GM18867 (cell line): ENCODE data around the gene DYRK1A.
"Not testable (repeated sequence)": the region's sequence is repeated elsewhere in the genome, so short reads cannot be mapped to it uniquely, and the experiment has no call there.

Experiments
- ATAC-seq: cut with Tn5 transposase; IDR thresholded peaks from one replicate; pipeline ENCODE4 v1.9.1; 2021; ENCODE audit warnings: mild to moderate bottlenecking, moderate library complexity; ENCODE audit not compliant: unreplicated experiment

The DYRK1A gene

GRCh38 chr21:37522641-37523295 is 156.2 kb downstream of the DYRK1A start:
- no peak for ATAC-seq

DNA sequence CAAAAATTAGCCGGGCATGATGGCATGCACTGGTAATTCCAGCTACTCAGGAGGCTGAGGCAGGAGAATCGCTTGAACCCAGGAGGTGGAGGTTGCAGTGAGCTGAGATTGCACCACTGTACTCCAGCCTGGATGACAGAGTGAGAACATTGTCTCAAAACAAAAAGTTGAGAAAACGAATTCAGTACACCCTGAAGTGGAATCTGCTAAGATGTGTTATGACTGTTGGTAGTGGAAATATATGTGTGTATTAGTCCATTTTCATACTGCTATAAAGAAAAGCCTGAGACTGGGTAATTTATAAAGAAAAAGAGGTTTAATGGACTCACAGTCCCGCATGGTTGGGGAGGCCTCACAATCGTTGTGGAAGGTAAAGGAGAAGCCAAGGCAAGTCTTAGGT is 158.4 kb downstream of the DYRK1A start:
- ATAC-seq, result not testable (repeated sequence)

- no peak for ATAC-seq
These were observed 159.2 kb downstream of the DYRK1A start for GRCh38 chr21:37525810-37526209.

DNA sequence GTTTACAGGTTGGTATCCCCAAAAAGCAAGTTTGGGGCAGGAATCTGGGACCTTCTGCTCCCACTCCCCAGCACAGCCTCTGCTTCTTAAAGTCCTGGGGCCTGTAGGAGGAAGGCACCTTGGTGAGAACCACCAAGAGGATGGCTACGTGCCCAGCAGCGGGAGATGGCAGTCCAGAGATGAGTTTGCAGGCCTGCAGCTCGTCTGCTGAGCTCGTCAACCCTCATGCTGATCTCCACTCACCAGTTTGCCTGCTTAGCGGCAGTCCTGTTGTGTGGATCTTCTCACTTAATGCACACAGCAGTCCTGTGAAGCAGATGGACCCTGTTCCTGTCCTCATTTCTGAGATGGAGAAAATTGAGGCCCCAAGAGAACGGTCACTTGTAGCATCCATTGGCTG is 160.5 kb downstream of the DYRK1A start:
- no peak for ATAC-seq

DNA sequence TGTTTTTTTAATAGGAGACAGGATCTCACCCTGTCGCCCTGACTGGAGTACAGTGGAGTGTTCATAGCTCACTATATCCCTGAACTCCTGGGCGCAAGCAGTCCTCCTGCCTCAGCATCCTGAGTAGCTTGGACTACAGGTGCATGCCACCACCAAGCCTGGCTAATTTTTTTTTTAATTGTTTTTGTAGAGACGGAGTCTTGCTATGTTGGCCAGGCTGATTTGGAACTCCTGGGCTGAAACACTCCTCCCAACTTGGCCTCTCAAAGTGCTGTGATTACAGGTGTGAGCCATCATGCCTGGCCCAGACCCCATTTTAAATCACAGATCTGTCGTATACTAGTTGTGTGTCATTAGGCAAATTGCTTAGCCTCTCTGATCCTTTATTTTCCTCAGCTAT is 161.1 kb downstream of the DYRK1A start:
- ATAC-seq, result no peak

- ATAC-seq, result no peak
These were observed 161.8 kb downstream of the DYRK1A start for GRCh38 chr21:37528150-37528937.

DNA sequence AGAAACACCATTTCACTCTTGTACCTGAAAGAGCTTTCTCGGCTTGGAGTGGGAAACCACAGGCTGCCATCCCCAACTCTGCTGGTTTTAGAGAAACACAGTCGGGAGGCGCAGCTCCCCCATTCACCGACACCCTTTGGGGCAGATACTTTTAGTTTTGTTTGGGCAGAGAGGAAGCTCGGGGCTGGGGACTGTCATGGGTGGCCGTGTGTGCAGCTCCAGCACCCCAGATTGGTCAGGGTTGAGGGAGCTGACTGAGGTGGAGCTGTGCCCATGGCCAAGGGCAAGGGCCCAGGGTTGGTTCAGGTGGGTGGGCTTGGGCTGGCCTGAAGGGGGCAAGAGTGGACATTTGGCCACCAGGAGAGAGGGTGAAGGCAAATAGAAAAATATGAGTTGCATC is 163.1 kb downstream of the DYRK1A start:
- no peak for ATAC-seq

GRCh38 chr21:37530901-37531351 is 164.4 kb downstream of the DYRK1A start:
- no peak for ATAC-seq

- ATAC-seq, result no peak
These were observed 164.9 kb downstream of the DYRK1A start for GRCh38 chr21:37531431-37531932.

DNA sequence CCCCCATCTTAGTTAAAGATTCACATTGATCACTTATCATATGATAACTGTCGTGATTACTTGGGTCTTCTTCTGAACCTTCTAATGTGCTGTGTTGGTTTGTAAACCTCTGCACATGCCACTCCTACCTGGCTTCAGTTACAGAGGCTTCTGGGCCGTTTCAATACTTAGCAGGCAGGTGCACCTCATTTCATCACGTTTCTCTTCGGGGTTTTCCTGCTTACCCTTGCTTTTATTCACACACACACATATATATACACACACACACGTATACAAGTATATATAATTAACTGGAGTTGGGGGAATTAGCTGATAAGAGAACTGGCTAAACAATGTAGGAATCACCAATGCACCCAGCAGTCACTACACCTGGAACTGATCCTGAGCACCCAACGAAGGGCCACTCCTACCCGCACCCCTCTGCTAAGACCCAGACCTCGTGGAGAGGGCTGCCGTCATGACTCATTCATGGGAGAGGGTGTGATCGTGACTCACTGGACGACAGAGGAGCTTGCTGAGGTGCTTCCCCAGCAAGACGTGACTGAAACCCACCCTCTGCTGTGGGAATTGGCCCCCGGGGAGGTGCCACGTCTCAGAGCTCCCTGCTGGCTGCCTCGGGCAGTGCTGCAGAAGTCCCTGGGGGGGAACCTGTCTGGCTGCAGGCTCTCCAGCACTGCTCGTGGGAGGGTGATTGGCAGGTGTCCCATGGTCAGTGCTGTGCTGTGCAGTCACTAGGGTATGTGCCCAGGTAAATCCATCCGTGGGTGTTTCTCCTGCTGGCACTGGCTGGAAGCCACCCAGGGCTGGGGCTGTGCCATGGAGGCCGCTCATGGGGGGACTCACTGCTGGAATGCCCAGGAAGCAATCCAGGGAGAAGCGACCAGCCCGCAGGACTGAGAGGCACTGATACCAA is 166.6 kb downstream of the DYRK1A start:
- ATAC-seq, result peak; percentile 70

DNA sequence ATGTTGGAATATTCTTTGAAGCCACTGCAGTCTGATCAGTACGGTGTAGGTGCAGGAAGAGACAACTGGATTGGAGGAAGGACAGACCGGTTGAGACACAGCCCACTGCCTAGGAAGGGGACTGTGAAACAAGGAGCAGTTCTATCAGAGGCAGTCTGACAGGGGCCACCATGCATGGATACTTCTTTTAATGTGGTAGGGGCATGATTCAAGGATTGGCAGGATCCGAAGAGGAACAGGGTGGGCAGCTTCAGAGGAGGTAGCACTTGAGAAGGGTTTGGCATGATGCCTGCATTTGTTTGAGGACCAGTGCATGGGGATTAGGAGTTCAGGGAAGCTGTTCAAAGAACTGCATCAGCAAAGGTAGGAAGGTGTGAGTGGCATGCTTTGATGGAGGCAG is 167.9 kb downstream of the DYRK1A start:
- ATAC-seq, result no peak

- no peak for ATAC-seq
These were observed 168.6 kb downstream of the DYRK1A start for GRCh38 chr21:37535130-37535529.

DNA sequence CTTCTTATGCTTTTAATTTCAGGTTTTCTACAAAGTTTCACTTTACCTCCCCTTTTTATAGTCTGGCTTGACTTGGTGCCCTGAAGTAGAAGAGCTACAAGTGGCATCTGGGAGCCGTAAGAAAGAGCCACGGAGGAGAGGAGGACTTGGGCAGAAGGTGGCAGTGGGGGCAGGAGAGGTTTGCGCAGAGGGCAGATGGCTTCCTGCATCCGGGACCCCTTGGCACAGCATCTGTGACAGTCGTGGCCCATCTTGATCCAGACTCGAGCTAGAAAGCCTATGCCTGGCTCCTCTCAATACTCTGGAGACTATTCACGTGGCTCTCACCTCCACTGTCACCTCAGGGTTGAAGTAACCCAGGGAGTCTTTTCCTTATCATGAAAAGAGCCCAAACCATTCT is 169.1 kb downstream of the DYRK1A start:
- ATAC-seq, result no peak

- ATAC-seq, result no peak
These were observed 170.2 kb downstream of the DYRK1A start for GRCh38 chr21:37536616-37537278.

- no peak for ATAC-seq
These were observed 170.9 kb downstream of the DYRK1A start for GRCh38 chr21:37537391-37537996.

DNA sequence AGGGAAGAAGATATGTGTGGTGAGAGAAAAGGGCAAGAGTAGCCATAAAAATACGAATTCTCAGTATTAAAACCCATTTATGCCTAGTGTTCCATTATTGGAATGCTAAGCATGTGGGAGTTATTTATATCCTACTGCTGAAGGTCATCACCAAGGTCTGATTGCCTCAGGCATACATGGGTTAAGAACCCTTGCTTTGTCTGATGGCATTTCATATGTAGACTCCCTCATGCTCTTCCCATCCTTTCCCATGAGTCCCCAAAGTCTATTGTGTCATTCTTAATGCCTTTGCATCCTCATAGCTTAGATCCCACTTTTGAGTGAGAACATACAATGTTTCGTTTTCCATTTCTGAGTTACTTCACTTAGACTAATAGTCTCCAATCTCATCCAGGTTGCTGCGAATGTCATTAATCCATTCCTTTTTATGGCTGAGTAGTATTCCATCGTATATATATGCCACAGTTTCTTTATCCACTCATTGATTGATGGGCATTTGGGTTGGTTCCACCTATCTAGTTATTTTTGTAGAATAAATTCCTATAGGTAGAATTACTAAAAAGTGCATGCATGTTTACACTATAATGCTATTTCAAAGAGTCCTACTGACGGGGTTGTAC is 172.5 kb downstream of the DYRK1A start:
- ATAC-seq, result no peak

- ATAC-seq, result not testable (repeated sequence)
These were observed 174.6 kb downstream of the DYRK1A start for GRCh38 chr21:37541128-37541527.

DNA sequence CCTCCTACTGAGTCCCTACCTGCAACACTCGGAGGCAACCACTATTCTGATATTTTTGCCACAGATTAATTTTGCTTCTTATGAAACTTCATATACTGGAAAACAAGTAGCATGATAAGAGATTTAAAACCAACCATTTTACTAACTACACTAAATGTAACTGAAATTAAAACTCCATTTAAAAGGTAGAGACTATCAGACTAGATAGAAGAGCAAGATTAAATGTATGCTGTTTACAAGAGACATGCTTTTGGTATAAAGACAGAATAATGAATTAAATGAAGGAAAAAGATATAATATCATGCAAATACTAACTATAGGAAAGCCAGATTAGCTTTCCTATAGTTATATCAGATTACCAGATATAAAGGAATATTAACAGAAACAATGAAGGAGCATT is 175.9 kb downstream of the DYRK1A start:
- no peak for ATAC-seq

- no peak for ATAC-seq
These were observed 179.8 kb downstream of the DYRK1A start for GRCh38 chr21:37546299-37546908.
